Effector memory CD4-positive, alpha-beta T cell (primary cell): Measurements from ENCODE around the gene PAPLN.

Experiments used
- DNase-seq, 3 donors: peaks; one replicate each; pipeline ENCODE4 v3.0.0-alpha.2; 2020
- H3K27ac ChIP-seq: 2 replicates; pipeline ENCODE4 v1.7.0; 2013; ENCODE audit warnings: mild to moderate bottlenecking, low read length, moderate library complexity; ENCODE audit not compliant: insufficient read depth, poor library complexity, severe bottlenecking
- H3K27me3 ChIP-seq: replicated peaks from 2 replicates; pipeline ENCODE4 v1.7.0; 2013; ENCODE audit warnings: mild to moderate bottlenecking, low read length; ENCODE audit not compliant: insufficient read depth, control insufficient read depth, poor library complexity, severe bottlenecking
- H3K36me3 ChIP-seq: 2 replicates; pipeline ENCODE4 v1.7.0; 2013; ENCODE audit warnings: mild to moderate bottlenecking, low read length, moderate library complexity; ENCODE audit not compliant: control insufficient read depth, insufficient read depth
- H3K4me1 ChIP-seq: 2 replicates; pipeline ENCODE4 v1.7.0; 2013; ENCODE audit warnings: low read length, mild to moderate bottlenecking; ENCODE audit not compliant: control insufficient read depth, insufficient read depth, poor library complexity, severe bottlenecking
- H3K4me3 ChIP-seq: 2 replicates; pipeline ENCODE4 v1.7.0; 2013; ENCODE audit warnings: low read length, low read depth, mild to moderate bottlenecking; ENCODE audit not compliant: insufficient read depth, poor library complexity, severe bottlenecking
- H3K9me3 ChIP-seq: 2 replicates; pipeline ENCODE4 v1.7.0; 2013; ENCODE audit warnings: mild to moderate bottlenecking, low read length, moderate library complexity; ENCODE audit not compliant: control insufficient read depth

Gene PAPLN

GRCh38 chr14:73243748-73244147 lies 6.4 kb downstream of the PAPLN start:
- Histone ChIP-seq H3K27ac (no peak overlapping the region), H3K27me3 (peaks cover 25% of the 10 kb centered on the region), H3K4me3 (no peak overlapping the region), H3K36me3 (no peaks in the 10 kb centered on the region), H3K4me1 (peaks cover 5% of the 10 kb centered on the region), H3K9me3 (no peaks in the 10 kb centered on the region)
- DNase-seq: no peak

GRCh38 chr14:73244541-73245290 lies 7.4 kb downstream of the PAPLN start:
- H3K4me3 ChIP-seq: no peak overlapping the region
- peaks cover 5% of the 10 kb centered on the region for H3K4me1 ChIP-seq
- H3K9me3 ChIP-seq: no peaks in the 10 kb centered on the region
- no peaks in the 10 kb centered on the region for H3K36me3 ChIP-seq
- H3K27me3 ChIP-seq: peaks cover 25% of the 10 kb centered on the region
- DNase-seq: no peak
- H3K27ac ChIP-seq: no peak overlapping the region

GRCh38 chr14:73245480-73246325 lies 8.4 kb downstream of the PAPLN start:
- H3K4me3 ChIP-seq: peak overlapping the region; percentile 60
- H3K9me3 ChIP-seq: no peaks in the 10 kb centered on the region
- H3K27ac ChIP-seq: no peak overlapping the region
- peak in 2 of 3 donors; percentile 6 to 10 for DNase-seq
- peaks cover 21% of the 10 kb centered on the region for H3K27me3 ChIP-seq
- H3K4me1 ChIP-seq: peaks cover 5% of the 10 kb centered on the region
- H3K36me3 ChIP-seq: no peaks in the 10 kb centered on the region

GRCh38 chr14:73246387-73247150 lies 9.3 kb downstream of the PAPLN start:
- H3K27ac ChIP-seq: no peak overlapping the region
- H3K4me1 ChIP-seq: peaks cover 5% of the 10 kb centered on the region
- H3K9me3 ChIP-seq: no peaks in the 10 kb centered on the region
- H3K4me3 ChIP-seq: peak overlapping the region; percentile 60
- no peak for DNase-seq
- no peaks in the 10 kb centered on the region for H3K36me3 ChIP-seq
- peaks cover 12% of the 10 kb centered on the region for H3K27me3 ChIP-seq

- Histone ChIP-seq H3K27me3 (peaks cover 10% of the 10 kb centered on the region), H3K4me3 (no peak overlapping the region), H3K4me1 (peaks cover 5% of the 10 kb centered on the region), H3K27ac (no peak overlapping the region), H3K9me3 (no peaks in the 10 kb centered on the region), H3K36me3 (no peaks in the 10 kb centered on the region)
- no peak for DNase-seq
Observed at GRCh38 chr14:73248108-73248868, 11.0 kb downstream of the PAPLN start.

- no peak overlapping the region for H3K27ac ChIP-seq
- DNase-seq: no peak
Observed at GRCh38 chr14:73249108-73249507, 11.8 kb downstream of the PAPLN start.

GRCh38 chr14:73249564-73250316 lies 12.4 kb downstream of the PAPLN start:
- DNase-seq: no peak
- Histone ChIP-seq H3K9me3 (no peaks in the 10 kb centered on the region), H3K36me3 (no peaks in the 10 kb centered on the region), H3K4me1 (peaks cover 5% of the 10 kb centered on the region), H3K27ac (no peak overlapping the region), H3K4me3 (no peak overlapping the region), H3K27me3 (peaks cover 10% of the 10 kb centered on the region)

More at GRCh38 chr14:73249108-73249507, 11.8 kb downstream of the PAPLN start:
- Histone ChIP-seq H3K36me3 (no peaks in the 10 kb centered on the region), H3K4me3 (no peak overlapping the region), H3K9me3 (no peaks in the 10 kb centered on the region), H3K27me3 (peaks cover 10% of the 10 kb centered on the region), H3K4me1 (peaks cover 5% of the 10 kb centered on the region)

- Histone ChIP-seq H3K36me3 (no peaks in the 10 kb centered on the region), H3K27ac (no peak overlapping the region), H3K4me1 (peaks cover 5% of the 10 kb centered on the region), H3K27me3 (peaks cover 6% of the 10 kb centered on the region), H3K4me3 (no peak overlapping the region), H3K9me3 (no peaks in the 10 kb centered on the region)
- DNase-seq: no peak
Observed at GRCh38 chr14:73250317-73250713, 13.0 kb downstream of the PAPLN start.
